ENCODE data around the gene TANC1. TPM values are rescaled to one million over a fixed set of nuclear protein-coding genes. Genes with fewer than 3 reads are reported as not detected.

The TANC1 gene
- total and polyA plus RNA-seq, 7 donors = 3.6 to 74.5 (median 47.0) TPM

GRCh38 chr2:159185401-159186130 lies 217.1 kb downstream of the TANC1 start:
- Histone ChIP-seq H3K4me3 (no peak overlapping the region), H3K4me1 (peaks cover 0 to 10% (median 5%) of the 10 kb centered on the region in 4 donors), H3K9me3 (no peaks in the 10 kb centered on the region), H3K27ac (no peak overlapping the region), H3K27me3 (no peaks in the 10 kb centered on the region), H3K36me3 (peaks cover 0 to 27% (median 6%) of the 10 kb centered on the region in 4 donors)
- peak in 3 of 4 donors; percentile 29 to 71 (median 59) for TF ChIP-seq POLR2AphosphoS5 (IDR thresholded peaks at IDR 0.05)
- TF ChIP-seq EP300 (IDR thresholded peaks at IDR 0.05) = no peak
- TF ChIP-seq CTCF (IDR thresholded peaks at IDR 0.05) = peak in 3 of 4 experiments; percentile 25 to 31 (median 27)
- WGBS, 2 donors = 67 to 80% methylated on average over 14 of the region's 14 CpGs
- intact Hi-C loops (cut with DNase I) = no loop called here
- DNase-seq = no peak

DNA sequence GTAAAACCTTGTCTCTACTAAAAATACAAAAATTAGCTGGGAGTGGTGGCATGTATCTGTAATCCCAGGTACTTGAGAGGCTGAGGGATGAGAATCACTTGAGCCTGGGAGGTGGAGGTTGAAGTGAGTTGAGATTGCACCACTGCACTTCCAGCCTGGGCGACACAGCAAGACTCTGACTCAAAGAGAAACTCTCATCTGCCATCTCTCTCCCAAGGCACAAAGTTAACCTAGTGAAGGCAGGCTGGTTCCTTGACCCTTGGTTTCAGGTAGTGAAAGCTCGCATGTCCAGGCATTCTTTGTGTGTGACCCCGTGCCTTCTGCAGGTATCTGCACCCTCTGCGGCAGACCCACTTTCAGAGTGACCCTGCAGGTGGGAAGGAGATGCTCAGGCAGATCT lies 218.0 kb downstream of the TANC1 start:
- Histone ChIP-seq H3K4me3 (no peak overlapping the region), H3K9me3 (no peaks in the 10 kb centered on the region), H3K27me3 (no peaks in the 10 kb centered on the region), H3K36me3 (peaks cover 0 to 25% (median 6%) of the 10 kb centered on the region in 4 donors), H3K4me1 (peaks cover 0 to 10% (median 5%) of the 10 kb centered on the region in 4 donors), H3K27ac (no peak overlapping the region)
- WGBS, 2 donors = 88 to 90% methylated on average over 4 of the region's 4 CpGs
- intact Hi-C loops (cut with DNase I) = no loop called here
- no peak for DNase-seq
- no peak for TF ChIP-seq CTCF (IDR thresholded peaks at IDR 0.05)
- no peak for TF ChIP-seq EP300 (IDR thresholded peaks at IDR 0.05)
- no peak for TF ChIP-seq POLR2A (IDR thresholded peaks at IDR 0.05)
- TF ChIP-seq POLR2AphosphoS5 (IDR thresholded peaks at IDR 0.05) = no peak

GRCh38 chr2:159187106-159187505 lies 218.7 kb downstream of the TANC1 start:
- 69 to 79% methylated on average over 6 of the region's 6 CpGs for WGBS, 2 donors
- no peak overlapping the region for H3K4me3 ChIP-seq
- peaks cover 0 to 25% (median 6%) of the 10 kb centered on the region in 4 donors for H3K36me3 ChIP-seq
- no peak overlapping the region for H3K27ac ChIP-seq
- TF ChIP-seq POLR2AphosphoS5 (IDR thresholded peaks at IDR 0.05) = no peak
- no peak for TF ChIP-seq CTCF (IDR thresholded peaks at IDR 0.05)
- peaks cover 0 to 10% (median 5%) of the 10 kb centered on the region in 4 donors for H3K4me1 ChIP-seq
- no peaks in the 10 kb centered on the region for H3K27me3 ChIP-seq
- intact Hi-C loops (cut with DNase I) = no loop called here
- no peaks in the 10 kb centered on the region for H3K9me3 ChIP-seq
- no peak for DNase-seq

DNA sequence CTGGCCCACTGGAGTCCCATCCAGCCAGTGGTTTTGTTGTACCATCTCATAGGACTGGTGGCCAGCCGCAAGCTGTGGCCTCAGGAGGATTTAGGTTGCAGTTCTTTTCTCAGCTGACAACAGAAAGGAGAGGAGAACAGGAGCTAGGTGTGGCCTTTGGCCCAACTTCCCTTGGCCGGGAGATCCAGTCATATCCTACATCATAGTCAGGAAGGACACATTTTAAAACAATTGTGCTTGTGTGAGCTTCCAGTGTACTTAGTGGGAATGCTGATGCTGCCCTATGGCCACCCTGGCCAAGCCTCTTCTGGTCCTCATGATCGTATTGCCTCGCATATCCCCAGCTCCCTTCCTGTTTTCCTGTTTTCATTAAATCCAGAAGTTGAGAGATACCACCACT lies 220.0 kb downstream of the TANC1 start:
- H3K27ac ChIP-seq = peak overlapping the region in 1 of 4 donors; percentile 26
- H3K27me3 ChIP-seq = no peaks in the 10 kb centered on the region
- intact Hi-C loops (cut with DNase I) = no loop called here
- no peak for DNase-seq
- no peak overlapping the region for H3K4me3 ChIP-seq
- TF ChIP-seq POLR2AphosphoS5 (IDR thresholded peaks at IDR 0.05) = no peak
- no peak for TF ChIP-seq EP300 (IDR thresholded peaks at IDR 0.05)
- TF ChIP-seq POLR2A (IDR thresholded peaks at IDR 0.05) = no peak
- no peak for TF ChIP-seq CTCF (IDR thresholded peaks at IDR 0.05)
- H3K36me3 ChIP-seq = peaks cover 0 to 25% (median 6%) of the 10 kb centered on the region in 4 donors
- H3K4me1 ChIP-seq = peaks cover 0 to 10% (median 5%) of the 10 kb centered on the region in 4 donors
- 86 to 92% methylated on average over 4 of the region's 4 CpGs for WGBS, 2 donors
- H3K9me3 ChIP-seq = no peaks in the 10 kb centered on the region

Measured in sigmoid colon (tissue), 7 donors.